ENCODE data around the gene AGPAT3.
"Not testable (repeated sequence)": the region's sequence is repeated elsewhere in the genome, so short reads cannot be mapped to it uniquely, and the experiment has no call there.

DNA sequence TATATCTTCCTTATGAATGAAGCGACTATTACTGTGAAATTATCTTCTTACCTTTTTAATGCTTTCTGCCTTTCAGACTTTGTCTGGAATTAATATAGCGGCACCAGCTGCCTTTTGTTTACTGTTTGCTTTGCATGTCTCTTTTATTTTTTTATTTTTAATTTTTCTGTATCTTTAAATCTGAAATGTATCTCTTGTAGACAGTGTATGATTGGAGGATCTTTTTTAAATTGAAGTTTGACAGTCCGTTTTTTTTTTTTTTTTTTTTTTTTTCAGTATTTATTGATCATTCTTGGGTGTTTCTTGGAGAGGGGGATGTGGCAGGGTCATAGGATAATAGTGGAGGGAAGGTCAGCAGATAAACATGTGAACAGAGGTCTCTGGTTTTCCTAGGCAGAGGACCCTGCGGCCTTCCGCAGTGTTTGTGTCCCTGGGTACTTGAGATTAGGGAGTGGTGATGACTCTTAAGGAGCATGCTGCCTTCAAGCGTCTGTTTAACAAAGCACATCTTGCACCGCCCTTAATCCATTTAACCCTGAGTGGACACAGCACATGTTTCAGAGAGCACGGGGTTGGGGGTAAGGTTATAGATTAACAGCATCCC lies 31.8 kb downstream of the AGPAT3 start:
- not testable (repeated sequence) for TF ChIP-seq POLR2A (IDR thresholded peaks at IDR 0.05)
- TF ChIP-seq, protein P1, sequence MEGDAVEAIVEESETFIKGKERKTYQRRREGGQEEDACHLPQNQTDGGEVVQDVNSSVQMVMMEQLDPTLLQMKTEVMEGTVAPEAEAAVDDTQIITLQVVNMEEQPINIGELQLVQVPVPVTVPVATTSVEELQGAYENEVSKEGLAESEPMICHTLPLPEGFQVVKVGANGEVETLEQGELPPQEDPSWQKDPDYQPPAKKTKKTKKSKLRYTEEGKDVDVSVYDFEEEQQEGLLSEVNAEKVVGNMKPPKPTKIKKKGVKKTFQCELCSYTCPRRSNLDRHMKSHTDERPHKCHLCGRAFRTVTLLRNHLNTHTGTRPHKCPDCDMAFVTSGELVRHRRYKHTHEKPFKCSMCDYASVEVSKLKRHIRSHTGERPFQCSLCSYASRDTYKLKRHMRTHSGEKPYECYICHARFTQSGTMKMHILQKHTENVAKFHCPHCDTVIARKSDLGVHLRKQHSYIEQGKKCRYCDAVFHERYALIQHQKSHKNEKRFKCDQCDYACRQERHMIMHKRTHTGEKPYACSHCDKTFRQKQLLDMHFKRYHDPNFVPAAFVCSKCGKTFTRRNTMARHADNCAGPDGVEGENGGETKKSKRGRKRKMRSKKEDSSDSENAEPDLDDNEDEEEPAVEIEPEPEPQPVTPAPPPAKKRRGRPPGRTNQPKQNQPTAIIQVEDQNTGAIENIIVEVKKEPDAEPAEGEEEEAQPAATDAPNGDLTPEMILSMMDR (IDR thresholded peaks at IDR 0.05), result not testable (repeated sequence)

Data from suprapubic skin (tissue), 3 donors.